MCF 10A (cell line): Measurements from ENCODE around the gene SPATA6L. TPM values are rescaled to one million over a fixed set of nuclear protein-coding genes. Genes with fewer than 3 reads are reported as not detected.

Source experiments
- Bru-seq: library from RNA; stranded (reverse); fragments of 400-500 nt; gene quantifications from one replicate; lab custom pipeline; 2021; lab: Mats Ljungman, UMichigan
- BruChase-seq, 2 experiments: library from RNA; stranded (reverse); fragments of 400-500 nt; gene quantifications; one replicate each; lab custom pipeline; 2021; lab: Mats Ljungman, UMichigan
- BruUV-seq: library from RNA; stranded (reverse); fragments of 400-500 nt; replicated peaks from 2 replicates; lab custom pipeline; 2021; lab: Mats Ljungman, UMichigan
- CTCF ChIA-PET: fragments of 300-600 bp; sonication (Branson Sonifier 250); formaldehyde crosslinking; extraction: SDS; loops from one replicate; lab custom pipeline; 2021; ENCODE audit warnings: antibody characterized with exemption, inconsistent platforms; lab: Yijun Ruan, JAX
- POLR2A ChIA-PET: fragments of 300-600, 350-650 bp; sonication (Branson Sonifier 250); formaldehyde crosslinking; extraction: SDS; loops from one replicate; lab custom pipeline; 2020; ENCODE audit warnings: antibody characterized with exemption, inconsistent platforms; lab: Yijun Ruan, JAX
- DNase-seq: peaks from one replicate; pipeline ENCODE4 v3.0.0-alpha.2; 2018; ENCODE audit not compliant: unreplicated experiment
- H3K27ac Mint-ChIP-seq: one replicate; pipeline ENCODE4 v1.8.0; 2022; ENCODE audit warnings: mild to moderate bottlenecking, low read depth, mixed read lengths; ENCODE audit not compliant: unreplicated experiment
- H3K27me3 Mint-ChIP-seq: one replicate; pipeline ENCODE4 v1.8.0; 2022; ENCODE audit warnings: mixed read lengths; ENCODE audit not compliant: insufficient read depth, unreplicated experiment
- H3K36me3 Mint-ChIP-seq: one replicate; pipeline ENCODE4 v1.8.0; 2022; ENCODE audit warnings: mild to moderate bottlenecking, moderate library complexity, mixed read lengths; ENCODE audit not compliant: insufficient read depth, unreplicated experiment
- H3K4me1 Mint-ChIP-seq: one replicate; pipeline ENCODE4 v1.8.0; 2022; ENCODE audit warnings: mixed read lengths; ENCODE audit not compliant: insufficient read depth, unreplicated experiment
- H3K4me3 Mint-ChIP-seq: one replicate; pipeline ENCODE4 v1.8.0; 2022; ENCODE audit warnings: mild to moderate bottlenecking, moderate library complexity, mixed read lengths; ENCODE audit not compliant: unreplicated experiment
- H3K9me3 Mint-ChIP-seq: one replicate; pipeline ENCODE4 v1.8.0; 2022; ENCODE audit warnings: mixed read lengths; ENCODE audit not compliant: unreplicated experiment
- CTCF ChIP-seq: fragments of 200-600 bp; IDR thresholded peaks from one replicate; pipeline ENCODE4 v1.8.0; 2022; ENCODE audit warnings: antibody characterized with exemption, mild to moderate bottlenecking; ENCODE audit not compliant: unreplicated experiment
- intact Hi-C: fragments of 100-400 bp; cut with micrococcal nuclease; formaldehyde crosslinking; loops from 2 replicates; pipeline ENCODE4 v1.14.1; 2022
- long read RNA-seq: library from polyadenylated mRNA; stranded (forward); transcript quantifications from one replicate; pipeline ENCODE4 v2.0.0, GENCODE V29; 2022
- total RNA-seq: library from RNA; stranded (reverse); gene quantifications from 2 replicates; pipeline ENCODE4 v1.2.3, GENCODE V29; 2022

SPATA6L gene
- 3.7 and 5.5 TPM in 2 replicates for total RNA-seq
- percentile 54 among the genes with signal in this experiment for Bru-seq, nascent RNA
- BruChase-seq, experiment 1, labeled RNA remaining after a 6-hour chase, result percentile 46 among the genes with signal in this experiment
- BruChase-seq, experiment 2, labeled RNA remaining after a 2-hour chase, result percentile 55 among the genes with signal in this experiment
- long read RNA-seq, partial matches to known transcripts, result 0 of 2 reads
- long read RNA-seq, other reads (novel, unspliced or antisense), result 2 of 2 reads

- H3K27ac Mint-ChIP-seq, result peak within 1 kb of the TSS; percentile 70
- ChIA-PET POLR2A (interaction anchor here (0.6 to 5.9 kb wide), 5 partner anchors 9 to 21 kb away, joined by 3 to 42 read pairs (median 8); partner anchors contain the start of gene CDC37L1), CTCF (interaction anchor here (0.6 to 2.8 kb wide), 6 partner anchors 9 to 369 kb away, joined by 3 to 15 read pairs (median 4); no protein-coding TSS in a partner anchor)
- DNase-seq, result peak; percentile 32
- no peak for TF ChIP-seq CTCF
- H3K4me3 Mint-ChIP-seq, result peak within 1 kb of the TSS; percentile 72
- H3K4me1 Mint-ChIP-seq, result peaks cover 40% of the 10 kb centered on the region
- no TSS peak for BruUV-seq
- intact Hi-C loops, result loop anchor here (10.0 kb wide), 1 partner anchor 281 kb away; no protein-coding TSS in a partner anchor
- no peaks in the 10 kb centered on the region for H3K9me3 Mint-ChIP-seq
- H3K27me3 Mint-ChIP-seq, result no peaks in the 10 kb centered on the region
- H3K36me3 Mint-ChIP-seq, result no peaks in the 10 kb centered on the region
These were observed at the start of gene SPATA6L for GRCh38 chr9:4666042-4666699. Gene SPATA6L (minus strand): TSS chr9:4666480. CDS start chr9:4666250, 230 bp downstream.

DNA sequence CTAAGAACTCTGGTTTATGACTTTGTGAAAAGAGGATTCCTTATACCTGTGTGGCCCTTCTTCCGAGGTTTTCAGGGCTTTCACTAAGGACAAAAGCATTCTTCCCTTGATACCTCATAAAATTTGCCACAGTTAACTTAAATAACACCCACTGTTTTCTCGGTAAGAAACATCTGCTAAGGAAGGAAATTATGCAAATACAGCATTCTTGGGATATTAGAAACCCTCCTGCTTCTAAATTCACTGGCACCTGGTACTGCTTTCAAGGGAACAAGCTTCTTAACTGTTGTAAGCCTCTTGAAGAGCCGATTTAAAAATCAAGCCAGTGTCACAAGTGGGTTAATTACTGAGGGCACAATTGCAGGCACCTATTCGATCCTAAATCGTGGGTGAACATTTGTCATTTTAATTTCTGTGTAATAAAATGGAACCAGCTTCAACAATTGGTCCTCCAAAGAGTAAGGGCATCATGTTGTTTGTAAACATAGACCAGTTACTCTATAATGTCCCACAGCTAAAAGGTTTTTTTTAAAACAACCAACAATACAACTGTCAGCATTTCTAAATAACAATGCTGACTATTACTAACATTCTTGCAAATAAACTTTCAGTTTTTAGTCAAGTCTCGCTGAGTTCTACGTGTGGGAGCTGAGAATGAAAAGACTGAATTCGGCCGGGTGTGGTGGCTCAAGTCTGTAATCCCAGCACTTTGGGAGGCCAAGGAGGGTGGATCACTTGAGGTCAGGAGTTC is 48.2 kb upstream of the SPATA6L start:
- Mint-ChIP-seq H3K4me1 (no peaks in the 10 kb centered on the region), H3K27ac (no peak overlapping the region), H3K36me3 (peaks cover 61% of the 10 kb centered on the region), H3K27me3 (no peaks in the 10 kb centered on the region), H3K9me3 (peaks cover 8% of the 10 kb centered on the region), H3K4me3 (no peak overlapping the region)
- DNase-seq, result no peak
- TF ChIP-seq CTCF, result no peak
- CTCF ChIA-PET, result no interaction called here
- no TSS peak for BruUV-seq
- intact Hi-C loops, result no loop called here
- POLR2A ChIA-PET, result interaction anchor here (0.8 to 1.7 kb wide), 4 partner anchors 18 to 35 kb away, joined by 3 to 5 read pairs (median 4); partner anchors contain the start of gene CDC37L1

- no TSS peak for BruUV-seq
- Mint-ChIP-seq H3K4me3 (no peak overlapping the region), H3K36me3 (peaks cover 61% of the 10 kb centered on the region), H3K27ac (no peak overlapping the region), H3K4me1 (no peaks in the 10 kb centered on the region), H3K27me3 (no peaks in the 10 kb centered on the region), H3K9me3 (peaks cover 8% of the 10 kb centered on the region)
- no peak for DNase-seq
- ChIA-PET CTCF (interaction anchor here (1.3 kb wide), 1 partner anchor 51 kb away, joined by 3 read pairs; no protein-coding TSS in a partner anchor), POLR2A (interaction anchor here (0.6 to 1.7 kb wide), 3 partner anchors 19 to 280 kb away, joined by 3 to 5 read pairs (median 3); no protein-coding TSS in a partner anchor)
- intact Hi-C loops, result no loop called here
- no peak for TF ChIP-seq CTCF
These were observed 47.6 kb upstream of the SPATA6L start for GRCh38 chr9:4713849-4714248.
